PC-3 (cell line): ENCODE results near the gene ATE1. TPM values are rescaled to one million over a fixed set of nuclear protein-coding genes. Genes with fewer than 3 reads are reported as not detected.

ENCODE experiments used
- ATAC-seq: fragments of 200-7000 bp; cut with Tn5 transposase; 2 replicates; pipeline ENCODE4 v1.9.1; 2020; ENCODE audit warnings: mild to moderate bottlenecking, moderate library complexity
- BruUV-seq: library from RNA; stranded (reverse); fragments of 400-500 nt; replicated peaks from 2 replicates; lab custom pipeline; 2021; lab: Mats Ljungman, UMichigan
- CTCF ChIA-PET: fragments of 300-600 bp; sonication (Branson Sonifier 250); formaldehyde crosslinking; loops from one replicate; lab custom pipeline; 2022; ENCODE audit warnings: antibody characterized with exemption; lab: Charles Lee
- POLR2A ChIA-PET: fragments of 300-600 bp; sonication (Branson Sonifier 250); formaldehyde crosslinking; loops from one replicate; lab custom pipeline; 2022; ENCODE audit warnings: antibody characterized with exemption; ENCODE audit not compliant: unreplicated experiment; lab: Charles Lee
- DNase-seq: peaks from one replicate; pipeline ENCODE4 v3.0.0-alpha.2; 2015
- H2AFZ ChIP-seq: fragments of 300-600 bp; sonication (generic); 2 replicates; pipeline ENCODE4 v1.6.0; 2016; ENCODE audit warnings: antibody characterized with exemption, low read length
- H3F3A ChIP-seq: fragments of 300-600 bp; sonication (generic); one replicate; pipeline ENCODE4 v1.6.0; 2017; ENCODE audit warnings: antibody characterized with exemption, low read length, control low read depth, mild to moderate bottlenecking; ENCODE audit not compliant: unreplicated experiment
- H3K27ac ChIP-seq: fragments of 300-600 bp; sonication (generic); 2 replicates; pipeline ENCODE4 v1.5.1; 2016; ENCODE audit warnings: mild to moderate bottlenecking, low read length
- H3K27me3 ChIP-seq: fragments of 300-600 bp; sonication (generic); 2 replicates; pipeline ENCODE4 v1.6.1; 2016; ENCODE audit warnings: low read length, mixed read lengths
- H3K36me3 ChIP-seq: fragments of 300-600 bp; sonication (generic); 2 replicates; pipeline ENCODE4 v1.6.1; 2016; ENCODE audit warnings: low read depth, mixed run types, low read length, mixed read lengths
- H3K4me1 ChIP-seq: fragments of 300-600 bp; sonication (generic); 2 replicates; pipeline ENCODE4 v1.5.1; 2016; ENCODE audit warnings: low read length; ENCODE audit not compliant: insufficient read depth
- H3K4me2 ChIP-seq: fragments of 300-600 bp; sonication (generic); 2 replicates; pipeline ENCODE4 v1.6.0; 2016; ENCODE audit warnings: low read length
- H3K4me3 ChIP-seq: fragments of 300-600 bp; sonication (generic); 2 replicates; pipeline ENCODE4 v1.5.1; 2016; ENCODE audit warnings: mild to moderate bottlenecking, low read length, mixed read lengths
- H3K79me2 ChIP-seq: fragments of 300-600 bp; sonication (generic); 2 replicates; pipeline ENCODE4 v1.6.1; 2017; ENCODE audit warnings: low read length, mixed read lengths
- H3K9ac ChIP-seq: fragments of 300-600 bp; sonication (generic); 2 replicates; pipeline ENCODE4 v1.6.0; 2016; ENCODE audit warnings: mild to moderate bottlenecking, low read length
- H3K9me2 ChIP-seq: fragments of 300-600 bp; sonication (generic); replicated peaks from 2 replicates; pipeline ENCODE4 v1.6.1; 2016; ENCODE audit warnings: mixed run types, low read length, mixed read lengths
- H3K9me3 ChIP-seq: fragments of 300-600 bp; sonication (generic); 2 replicates; pipeline ENCODE4 v1.6.1; 2016; ENCODE audit warnings: low read length, mixed read lengths
- H4K20me1 ChIP-seq: fragments of 300-600 bp; sonication (generic); 2 replicates; pipeline ENCODE4 v1.6.1; 2016; ENCODE audit warnings: low read length, mixed read lengths
- EZH2 ChIP-seq: fragments of 300-600 bp; sonication (generic); IDR thresholded peaks from one replicate; pipeline ENCODE4 v1.6.1; 2017; ENCODE audit warnings: antibody characterized with exemption, mild to moderate bottlenecking, low read length; ENCODE audit not compliant: unreplicated experiment
- EZH2phosphoT487 ChIP-seq: fragments of 300-600 bp; sonication (generic); IDR thresholded peaks from 2 replicates; pipeline ENCODE4 v1.6.1; 2018; ENCODE audit warnings: mild to moderate bottlenecking, antibody characterized with exemption, low read length, borderline replicate concordance
- intact Hi-C: fragments of 100-400 bp; cut with micrococcal nuclease; formaldehyde crosslinking; loops from 2 replicates; pipeline ENCODE4 v1.9.0; 2023
- total RNA-seq: library from RNA; depleted of rRNA; stranded (reverse); fragments of >200 nt; gene quantifications from 2 replicates; pipeline ENCODE4 v1.2.3, GENCODE V29; 2014
- TF ChIP-seq, protein P1 (sequence below): fragments of 300-600 bp; sonication (generic); conservative IDR thresholded peaks from 2 replicates; pipeline ENCODE4 v1.5.1; 2017; ENCODE audit warnings: antibody characterized with exemption, low read depth, mild to moderate bottlenecking, low read length

ATE1 gene
- total RNA-seq, 1 experiment from 2014 or later, result 12.8 TPM

DNA sequence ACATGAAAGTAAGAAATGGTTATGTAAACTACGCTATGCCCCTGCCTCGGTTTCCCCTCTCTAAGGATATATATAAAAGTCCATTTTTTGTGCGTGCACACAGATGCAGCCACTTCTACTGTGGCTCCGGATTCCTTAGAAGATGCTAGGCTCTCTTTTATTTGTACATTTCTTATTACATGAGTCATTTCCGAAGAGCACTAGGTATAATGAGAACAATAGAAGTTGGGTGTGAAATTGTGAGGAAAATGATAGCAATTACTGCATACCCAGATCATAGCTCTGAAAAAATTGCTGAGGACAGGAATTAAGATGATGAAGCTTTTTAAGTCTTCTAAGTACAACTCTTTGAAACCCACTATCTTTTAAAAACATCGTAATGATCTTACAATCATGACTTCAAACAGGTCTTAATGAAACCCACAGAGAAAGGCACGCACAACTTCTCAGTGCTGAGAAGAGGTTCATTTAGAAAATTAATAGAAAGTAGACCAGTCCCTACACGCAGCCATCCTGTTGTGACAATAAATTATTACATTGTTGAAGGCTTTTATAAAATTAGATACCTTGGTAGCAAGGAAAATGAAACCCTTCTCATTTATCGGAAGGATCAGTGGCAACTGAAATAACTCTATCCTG lies 233.4 kb downstream of the ATE1 start:
- H3K27me3 ChIP-seq, result peaks cover 59% of the 10 kb centered on the region
- H4K20me1 ChIP-seq, result no peaks in the 10 kb centered on the region
- no peak overlapping the region for H3K27ac ChIP-seq
- no peaks in the 10 kb centered on the region for H3K4me1 ChIP-seq
- TF ChIP-seq EZH2 (no peak), EZH2phosphoT487 (no peak)
- TF ChIP-seq, protein P1, sequence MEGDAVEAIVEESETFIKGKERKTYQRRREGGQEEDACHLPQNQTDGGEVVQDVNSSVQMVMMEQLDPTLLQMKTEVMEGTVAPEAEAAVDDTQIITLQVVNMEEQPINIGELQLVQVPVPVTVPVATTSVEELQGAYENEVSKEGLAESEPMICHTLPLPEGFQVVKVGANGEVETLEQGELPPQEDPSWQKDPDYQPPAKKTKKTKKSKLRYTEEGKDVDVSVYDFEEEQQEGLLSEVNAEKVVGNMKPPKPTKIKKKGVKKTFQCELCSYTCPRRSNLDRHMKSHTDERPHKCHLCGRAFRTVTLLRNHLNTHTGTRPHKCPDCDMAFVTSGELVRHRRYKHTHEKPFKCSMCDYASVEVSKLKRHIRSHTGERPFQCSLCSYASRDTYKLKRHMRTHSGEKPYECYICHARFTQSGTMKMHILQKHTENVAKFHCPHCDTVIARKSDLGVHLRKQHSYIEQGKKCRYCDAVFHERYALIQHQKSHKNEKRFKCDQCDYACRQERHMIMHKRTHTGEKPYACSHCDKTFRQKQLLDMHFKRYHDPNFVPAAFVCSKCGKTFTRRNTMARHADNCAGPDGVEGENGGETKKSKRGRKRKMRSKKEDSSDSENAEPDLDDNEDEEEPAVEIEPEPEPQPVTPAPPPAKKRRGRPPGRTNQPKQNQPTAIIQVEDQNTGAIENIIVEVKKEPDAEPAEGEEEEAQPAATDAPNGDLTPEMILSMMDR, result no peak
- ChIA-PET POLR2A (interaction anchor here (0.6 kb wide), 1 partner anchor 680 kb away, joined by 3 read pairs; no protein-coding TSS in a partner anchor), CTCF (no interaction called here)
- no peak overlapping the region for H2AFZ ChIP-seq
- no TSS peak for BruUV-seq
- no peak overlapping the region for H3K9ac ChIP-seq
- no peak overlapping the region for H3K4me3 ChIP-seq
- no peak overlapping the region for H3K4me2 ChIP-seq
- no peaks in the 10 kb centered on the region for H3K9me2 ChIP-seq
- no peaks in the 10 kb centered on the region for H3K36me3 ChIP-seq
- H3K79me2 ChIP-seq, result no peaks in the 10 kb centered on the region
- ATAC-seq (no peak), DNase-seq (no peak)
- H3K9me3 ChIP-seq, result no peaks in the 10 kb centered on the region
- intact Hi-C loops, result no loop called here
- no peaks in the 10 kb centered on the region for H3F3A ChIP-seq

DNA sequence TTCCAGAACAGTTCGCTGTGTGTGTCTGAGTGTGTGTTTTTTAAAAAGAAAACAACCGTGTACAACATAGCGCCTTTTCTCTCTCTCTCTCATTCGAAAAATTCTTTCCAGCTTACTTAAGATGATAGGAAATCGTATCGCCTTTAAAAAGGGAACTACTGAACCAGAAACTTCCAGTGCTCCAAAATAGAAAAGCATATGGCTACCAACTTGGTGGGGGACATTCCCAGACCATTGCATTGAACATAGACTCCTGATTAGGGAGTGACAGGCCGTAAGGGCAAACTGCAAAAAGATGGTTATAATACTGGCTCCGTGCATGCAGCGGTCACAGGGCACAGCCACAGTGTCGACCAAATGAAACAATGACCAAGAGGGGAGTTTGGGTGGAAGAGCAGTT lies 235.2 kb downstream of the ATE1 start:
- Histone ChIP-seq H3K9ac (no peak overlapping the region), H3F3A (no peaks in the 10 kb centered on the region), H3K27ac (no peak overlapping the region), H3K4me3 (no peak overlapping the region), H3K27me3 (peaks cover 77% of the 10 kb centered on the region), H3K9me3 (no peaks in the 10 kb centered on the region), H4K20me1 (no peaks in the 10 kb centered on the region), H3K79me2 (no peaks in the 10 kb centered on the region), H3K4me2 (no peak overlapping the region), H3K36me3 (no peaks in the 10 kb centered on the region), H3K4me1 (no peaks in the 10 kb centered on the region), H2AFZ (no peak overlapping the region), H3K9me2 (no peaks in the 10 kb centered on the region)
- BruUV-seq, result no TSS peak
- TF ChIP-seq EZH2phosphoT487 (no peak), EZH2 (no peak)
- TF ChIP-seq, protein P1, result no peak
- no peak for ATAC-seq
- intact Hi-C loops, result no loop called here
- CTCF ChIA-PET, result no interaction called here
- DNase-seq, result no peak
- POLR2A ChIA-PET, result no interaction called here

DNA sequence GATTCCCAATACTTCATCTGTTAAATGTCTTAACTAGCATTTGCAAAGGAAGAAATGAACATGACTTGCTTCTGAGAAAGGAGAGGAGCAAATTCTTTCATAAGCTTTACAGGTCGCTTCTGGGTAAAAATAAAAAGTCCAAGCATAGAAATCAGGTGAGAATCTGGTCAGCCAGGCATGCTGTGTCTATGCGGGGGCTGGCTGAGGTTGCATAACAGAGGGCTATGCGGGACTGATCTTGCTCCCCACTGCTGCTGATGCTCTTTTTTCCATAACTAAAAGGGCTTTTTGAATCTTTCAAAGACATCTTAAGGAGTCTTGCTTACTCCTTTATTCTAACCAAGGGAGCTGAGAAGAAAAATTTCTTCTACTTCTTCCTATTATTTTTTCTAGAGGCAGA lies 236.9 kb downstream of the ATE1 start:
- no peak overlapping the region for H3K4me2 ChIP-seq
- H3K4me1 ChIP-seq, result no peaks in the 10 kb centered on the region
- intact Hi-C loops, result no loop called here
- POLR2A ChIA-PET, result no interaction called here
- CTCF ChIA-PET, result no interaction called here
- H3K27me3 ChIP-seq, result peaks cover 92% of the 10 kb centered on the region
- TF ChIP-seq EZH2phosphoT487 (no peak), EZH2 (no peak)
- TF ChIP-seq, protein P1, result no peak
- H3K79me2 ChIP-seq, result no peaks in the 10 kb centered on the region
- no peaks in the 10 kb centered on the region for H4K20me1 ChIP-seq
- BruUV-seq, result no TSS peak
- H3K4me3 ChIP-seq, result no peak overlapping the region
- no peaks in the 10 kb centered on the region for H3F3A ChIP-seq
- no peak overlapping the region for H3K9ac ChIP-seq
- no peaks in the 10 kb centered on the region for H3K36me3 ChIP-seq
- H2AFZ ChIP-seq, result no peak overlapping the region
- H3K9me3 ChIP-seq, result no peaks in the 10 kb centered on the region
- ATAC-seq, result no peak
- no peaks in the 10 kb centered on the region for H3K9me2 ChIP-seq
- no peak overlapping the region for H3K27ac ChIP-seq
- DNase-seq, result no peak
